ENCODE measurements around the gene TENT4A.

The TENT4A gene

GRCh38 chr5:6700685-6701355 lies 12.4 kb upstream of the TENT4A start:
- DNase-seq = no peak

- no peak for DNase-seq
These were observed 11.7 kb upstream of the TENT4A start for GRCh38 chr5:6701491-6701890.

- DNase-seq = no peak
These were observed 10.6 kb upstream of the TENT4A start for GRCh38 chr5:6702633-6703032.

- no peak for DNase-seq
These were observed 9.4 kb upstream of the TENT4A start for GRCh38 chr5:6703806-6704205.

- DNase-seq = no peak
These were observed 8.8 kb upstream of the TENT4A start for GRCh38 chr5:6704361-6704851.

- DNase-seq = peak; percentile 47
These were observed 8.1 kb upstream of the TENT4A start for GRCh38 chr5:6705088-6705487.

- DNase-seq = no peak
These were observed 7.3 kb upstream of the TENT4A start for GRCh38 chr5:6705959-6706358.

GRCh38 chr5:6707852-6708251 lies 5.4 kb upstream of the TENT4A start:
- DNase-seq = no peak

- DNase-seq = no peak
These were observed 4.4 kb upstream of the TENT4A start for GRCh38 chr5:6708814-6709213.

GRCh38 chr5:6710070-6710469 lies 3.2 kb upstream of the TENT4A start:
- no peak for DNase-seq

- no peak for DNase-seq
These were observed 2.5 kb upstream of the TENT4A start for GRCh38 chr5:6710551-6711318.

GRCh38 chr5:6711409-6712141 lies 1.7 kb upstream of the TENT4A start:
- DNase-seq = no peak

GRCh38 chr5:6712142-6712576 lies 1.1 kb upstream of the TENT4A start:
- DNase-seq = no peak

GRCh38 chr5:6712577-6713273 lies 507 bp upstream of the TENT4A start:
- peak; percentile 62 for DNase-seq

- no peak for DNase-seq
These were observed 1.2 kb downstream of the TENT4A start for GRCh38 chr5:6714226-6715041.

- DNase-seq = no peak
These were observed 2.0 kb downstream of the TENT4A start for GRCh38 chr5:6715271-6715670.

- no peak for DNase-seq
These were observed 2.8 kb downstream of the TENT4A start for GRCh38 chr5:6715758-6716628.

GRCh38 chr5:6716629-6717149 lies 3.5 kb downstream of the TENT4A start:
- DNase-seq = no peak

GRCh38 chr5:6717247-6717646 lies 4.0 kb downstream of the TENT4A start:
- DNase-seq = no peak

- no peak for DNase-seq
These were observed 4.5 kb downstream of the TENT4A start for GRCh38 chr5:6717687-6718086.

- no peak for DNase-seq
These were observed 5.0 kb downstream of the TENT4A start for GRCh38 chr5:6718161-6718681.
